Umbilical cord (tissue), 2 donors: ENCODE measurements around the gene VEZT. TPM values are rescaled to one million over a fixed set of nuclear protein-coding genes. Genes with fewer than 3 reads are reported as not detected.
"Not testable (repeated sequence)": the region's sequence is repeated elsewhere in the genome, so short reads cannot be mapped to it uniquely, and the experiment has no call there.

ENCODE experiments used
- DNase-seq: peaks from one replicate; pipeline ENCODE4 v3.0.0-alpha.2; 2015; ENCODE audit warnings: low spot score
- total RNA-seq: library from RNA; depleted of rRNA; stranded (reverse); fragments of >200 nt; gene quantifications from one replicate; pipeline ENCODE4 v1.2.3, GENCODE V29; 2014; ENCODE audit warnings: low replicate concordance; ENCODE audit not compliant: insufficient read depth

The VEZT gene
- total RNA-seq, 1 donor from 2014 or later: 94.4 TPM

DNA sequence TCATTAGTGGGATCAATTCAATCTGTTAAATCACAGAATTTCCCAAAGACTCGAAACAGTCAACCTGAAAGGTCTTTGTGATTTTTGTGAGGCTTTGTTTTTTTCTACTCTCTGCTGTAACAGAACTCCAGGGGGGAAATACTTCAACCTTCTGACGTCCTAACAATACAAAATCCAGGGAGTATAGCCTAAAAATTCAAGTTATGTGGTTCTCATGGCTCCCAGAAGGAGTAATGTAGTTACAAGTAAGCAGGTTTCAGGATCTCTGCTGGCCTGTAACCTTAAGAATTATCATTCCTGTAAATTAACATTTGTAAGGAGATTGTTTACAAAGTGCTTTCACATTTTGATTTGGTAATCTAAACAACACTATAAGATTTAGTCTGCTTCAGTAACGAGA is 39.9 kb downstream of the VEZT start:
- no peak for DNase-seq

DNA sequence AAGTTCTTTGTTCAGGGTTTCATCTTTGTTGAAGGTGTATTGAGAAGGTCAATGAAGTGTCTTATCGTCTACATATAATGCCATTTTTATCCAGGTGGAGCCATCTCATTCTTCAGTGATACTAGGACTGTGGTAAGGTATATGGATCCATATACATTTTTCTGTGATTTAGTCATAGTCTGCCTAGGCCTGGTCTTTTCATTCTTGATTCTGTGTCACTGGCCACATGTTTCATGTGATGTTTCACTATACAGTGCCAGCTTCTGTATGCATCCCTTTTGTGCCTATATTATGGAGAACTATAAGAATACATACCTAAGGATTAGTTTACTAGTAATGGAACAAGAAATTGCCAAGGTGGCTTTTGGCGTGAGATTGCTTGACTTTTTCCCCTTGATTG is 40.5 kb downstream of the VEZT start:
- DNase-seq: no peak

DNA sequence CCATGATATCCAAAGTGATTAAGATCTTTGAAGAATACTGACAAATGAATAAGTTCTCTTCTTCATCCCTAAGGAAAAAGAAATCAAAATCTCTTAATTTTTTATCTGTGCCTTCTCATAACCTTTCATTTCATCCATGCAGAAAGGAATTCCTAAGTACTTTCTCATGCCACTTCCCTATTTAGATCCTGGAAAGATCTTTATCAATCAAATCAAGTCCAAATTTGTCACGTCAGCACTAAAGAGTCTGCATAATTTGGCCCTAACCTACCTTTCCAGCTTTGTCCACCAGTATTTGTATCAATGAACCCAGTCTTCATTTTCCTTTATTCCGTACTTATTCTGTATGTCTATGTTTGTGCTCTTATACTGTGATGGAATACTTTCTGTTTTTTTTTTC is 41.2 kb downstream of the VEZT start:
- DNase-seq: no peak

DNA sequence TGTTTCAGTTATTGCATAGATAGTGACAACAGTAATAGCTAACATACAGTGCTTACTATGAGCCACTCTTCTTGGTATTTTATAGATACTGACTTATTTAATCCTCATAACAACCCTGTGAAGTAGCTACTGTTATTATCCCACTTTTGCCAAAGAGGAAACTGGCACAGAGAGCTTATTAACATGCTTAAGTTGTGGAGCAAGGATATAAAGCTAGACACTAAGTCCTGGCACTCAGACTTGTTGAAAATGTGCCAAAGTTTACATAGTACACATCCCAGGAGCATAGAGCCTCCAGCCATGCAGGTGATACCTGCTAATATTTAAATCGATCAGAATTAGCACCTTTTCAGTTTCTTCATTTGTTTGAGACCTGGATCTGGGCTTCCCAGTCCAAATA is 41.8 kb downstream of the VEZT start:
- DNase-seq: no peak

DNA sequence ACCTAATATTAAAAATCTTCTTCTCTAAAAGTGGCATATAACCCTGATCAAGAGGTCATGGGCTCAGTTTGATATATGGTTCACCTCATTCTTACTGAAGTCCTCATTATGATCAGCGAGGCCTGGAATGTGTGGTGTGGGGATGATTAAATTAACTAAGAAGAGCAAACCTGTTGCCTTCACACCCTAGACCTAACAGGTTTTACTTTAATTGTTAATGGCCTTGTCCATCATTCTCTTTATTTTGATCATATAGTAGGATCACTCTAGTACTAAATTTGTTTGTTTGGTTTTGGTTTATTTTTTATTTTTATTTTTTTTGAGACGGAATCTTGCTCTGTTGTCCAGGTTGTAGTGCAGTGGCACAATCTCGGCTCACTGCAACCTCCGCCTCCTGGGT is 43.5 kb downstream of the VEZT start:
- no peak for DNase-seq

DNA sequence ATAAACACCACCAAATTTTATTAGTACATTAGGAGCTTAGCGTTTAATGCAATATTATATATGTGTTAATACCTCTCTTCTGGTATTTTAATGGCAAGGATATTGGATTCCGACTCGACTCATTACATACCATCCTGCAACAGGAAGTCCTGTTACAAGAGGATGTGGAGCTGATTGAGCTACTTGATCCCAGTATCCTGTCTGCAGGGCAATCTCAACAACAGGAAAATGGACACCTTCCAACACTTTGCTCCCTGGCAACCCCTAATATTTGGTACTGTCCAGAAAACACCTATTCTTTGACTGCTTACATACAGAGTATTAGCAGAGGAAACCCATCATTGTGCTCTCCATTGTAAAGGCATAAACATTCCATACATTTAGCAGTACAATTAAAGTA is 45.2 kb downstream of the VEZT start:
- DNase-seq: no peak

DNA sequence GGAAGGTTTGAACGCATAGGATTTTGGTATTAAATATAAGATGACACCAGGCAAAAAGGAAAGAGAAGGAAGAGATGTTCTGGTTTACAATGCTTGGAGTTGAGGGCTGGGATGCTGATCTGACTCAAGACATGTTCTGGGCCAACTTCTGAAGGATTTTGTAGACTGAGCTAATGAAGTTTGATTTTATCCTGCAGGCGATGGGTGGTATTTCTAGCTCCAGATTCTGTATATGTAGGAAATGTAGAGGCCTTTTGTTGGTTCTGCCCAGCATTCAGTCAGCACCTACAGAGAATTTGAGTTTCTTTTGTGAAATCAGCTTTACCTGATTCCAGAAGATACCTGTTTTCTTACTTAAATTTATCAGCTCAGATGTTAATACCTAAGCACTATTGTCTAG is 48.2 kb downstream of the VEZT start:
- no peak for DNase-seq

DNA sequence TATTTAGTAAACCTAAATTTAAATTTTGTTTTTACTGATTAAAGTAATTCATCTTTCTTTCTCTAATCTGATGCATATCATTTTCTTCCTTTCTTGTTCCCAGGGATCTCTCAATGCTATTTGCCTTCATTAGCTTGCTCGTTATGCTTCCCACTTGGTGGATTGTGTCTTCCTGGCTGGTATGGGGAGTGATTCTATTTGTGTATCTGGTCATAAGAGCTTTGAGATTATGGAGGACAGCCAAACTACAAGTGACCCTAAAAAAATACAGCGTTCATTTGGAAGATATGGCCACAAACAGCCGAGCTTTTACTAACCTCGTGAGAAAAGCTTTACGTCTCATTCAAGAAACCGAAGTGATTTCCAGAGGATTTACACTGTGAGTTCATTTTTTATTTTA is 48.6 kb downstream of the VEZT start:
- DNase-seq: no peak

DNA sequence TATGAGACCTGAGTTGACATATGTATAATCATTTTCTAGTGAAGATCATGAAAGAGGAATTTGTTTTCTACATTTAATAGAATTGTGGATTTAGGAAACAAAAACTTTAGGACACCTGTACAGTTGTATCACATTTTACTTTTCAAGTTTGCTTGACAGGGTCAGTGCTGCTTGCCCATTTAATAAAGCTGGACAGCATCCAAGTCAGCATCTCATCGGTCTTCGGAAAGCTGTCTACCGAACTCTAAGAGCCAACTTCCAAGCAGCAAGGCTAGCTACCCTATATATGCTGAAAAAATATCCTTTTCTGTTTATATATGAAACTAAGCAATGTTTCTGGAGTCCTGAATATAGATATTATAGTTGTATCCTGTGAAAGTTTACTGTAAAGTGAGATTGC is 52.3 kb downstream of the VEZT start:
- no peak for DNase-seq

DNA sequence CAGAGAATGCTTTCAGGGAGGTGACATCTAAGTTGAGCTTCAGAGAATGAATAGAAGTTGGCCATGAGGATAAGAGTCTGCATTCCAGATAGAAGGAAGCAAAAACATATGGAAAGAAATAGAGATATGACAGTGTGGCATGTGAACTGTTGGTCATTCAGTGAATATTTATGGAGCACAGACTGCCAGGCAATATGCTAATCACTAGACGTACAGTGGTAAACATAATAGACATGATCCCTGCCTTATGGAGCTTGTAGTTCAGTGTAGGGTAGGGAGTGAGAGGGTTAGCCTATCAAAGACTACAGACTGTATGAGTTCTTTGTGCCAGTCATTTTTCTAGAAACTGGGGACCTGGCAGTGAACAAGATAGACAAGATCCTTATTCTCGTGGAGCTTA is 53.9 kb downstream of the VEZT start:
- no peak for DNase-seq

DNA sequence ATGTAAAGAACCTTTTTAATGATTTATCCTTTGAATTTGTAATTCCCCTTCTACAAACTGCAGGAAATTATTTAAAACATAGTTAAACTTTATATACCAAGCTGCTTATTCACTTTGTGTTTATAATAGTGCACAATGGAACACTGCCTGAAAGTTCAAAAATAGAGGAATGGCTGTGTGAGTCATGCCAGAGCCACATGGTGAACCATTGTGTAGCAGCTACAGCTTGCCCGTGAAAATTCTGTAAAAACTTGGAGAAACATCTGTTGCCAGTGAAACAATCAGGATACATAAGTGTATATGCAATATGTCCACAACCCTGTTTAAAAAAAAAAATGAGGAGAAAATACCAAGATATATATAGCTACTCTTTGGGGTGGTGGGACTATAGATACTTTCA is 59.5 kb downstream of the VEZT start:
- DNase-seq: peak; percentile 40

DNA sequence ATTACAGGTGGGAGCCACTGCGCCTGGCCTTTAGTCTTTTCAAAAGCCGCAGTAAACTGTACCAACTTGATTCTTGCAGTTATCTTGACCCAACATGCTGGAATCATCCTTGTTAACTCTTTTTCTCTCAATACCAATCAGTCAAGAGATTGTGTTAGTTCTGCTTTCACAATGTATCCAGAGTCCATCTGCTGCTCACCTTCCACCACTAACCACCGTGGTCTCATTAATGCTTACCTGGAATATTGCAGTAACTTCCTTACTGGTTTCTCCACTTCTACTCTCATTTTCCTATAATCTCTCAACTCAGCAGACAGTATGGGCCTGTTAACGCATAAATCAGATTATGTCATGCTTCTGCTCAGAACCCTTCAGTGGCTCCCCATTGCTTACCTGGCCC is 62.2 kb downstream of the VEZT start:
- DNase-seq: no peak

DNA sequence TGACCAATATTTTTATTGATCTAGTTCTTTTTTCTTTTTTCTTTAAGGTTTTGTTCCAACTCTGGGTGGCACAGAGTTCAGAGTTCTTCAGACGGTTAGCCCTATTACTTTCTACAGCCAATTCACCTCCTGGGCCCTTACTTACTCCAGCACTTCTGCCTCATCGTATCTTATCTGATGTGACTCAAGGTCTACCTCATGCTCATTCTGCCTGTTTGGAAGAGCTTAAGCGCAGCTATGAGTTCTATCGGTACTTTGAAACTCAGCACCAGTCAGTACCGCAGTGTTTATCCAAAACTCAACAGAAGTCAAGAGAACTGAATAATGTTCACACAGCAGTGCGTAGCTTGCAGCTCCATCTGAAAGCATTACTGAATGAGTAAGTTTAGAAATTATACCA is 64.7 kb downstream of the VEZT start:
- no peak for DNase-seq

DNA sequence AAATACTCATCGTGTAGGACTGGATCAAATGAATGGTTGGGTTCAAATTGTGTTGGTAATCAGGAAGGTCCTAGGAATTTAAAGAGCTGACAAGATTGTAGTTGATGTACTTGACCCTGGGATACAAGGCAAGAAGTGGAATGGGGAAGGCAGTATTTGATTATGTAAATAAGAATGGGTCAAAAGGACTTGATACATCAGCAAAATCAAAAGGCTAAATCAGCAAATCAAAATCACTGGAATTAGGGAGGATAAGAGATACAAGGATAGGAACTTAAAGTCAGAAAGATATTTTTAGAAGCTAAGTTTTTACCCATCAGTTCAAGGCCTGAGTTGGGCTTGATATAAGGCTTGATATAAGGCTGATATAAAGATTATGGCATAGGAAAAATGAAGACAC is 65.8 kb downstream of the VEZT start:
- DNase-seq: no peak

DNA sequence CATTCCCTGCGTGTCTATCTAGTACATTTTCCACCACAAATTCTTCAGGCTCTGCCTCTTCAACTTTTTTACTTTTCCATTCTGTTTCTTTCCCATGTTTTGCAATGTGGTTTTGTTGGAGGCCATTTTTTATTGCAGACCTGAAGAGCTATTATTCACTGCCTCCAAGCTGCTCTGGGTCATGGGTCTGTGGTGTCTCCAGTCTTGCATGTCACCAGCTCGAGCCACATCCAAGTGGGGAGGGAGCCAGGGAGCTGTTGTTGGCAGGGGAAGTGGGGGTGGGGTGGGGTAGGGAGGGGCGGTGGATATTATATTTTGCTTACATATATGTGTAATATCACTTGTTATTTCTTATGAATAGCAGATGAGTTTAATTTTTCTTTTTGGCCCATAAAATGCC is 69.1 kb downstream of the VEZT start:
- no peak for DNase-seq

DNA sequence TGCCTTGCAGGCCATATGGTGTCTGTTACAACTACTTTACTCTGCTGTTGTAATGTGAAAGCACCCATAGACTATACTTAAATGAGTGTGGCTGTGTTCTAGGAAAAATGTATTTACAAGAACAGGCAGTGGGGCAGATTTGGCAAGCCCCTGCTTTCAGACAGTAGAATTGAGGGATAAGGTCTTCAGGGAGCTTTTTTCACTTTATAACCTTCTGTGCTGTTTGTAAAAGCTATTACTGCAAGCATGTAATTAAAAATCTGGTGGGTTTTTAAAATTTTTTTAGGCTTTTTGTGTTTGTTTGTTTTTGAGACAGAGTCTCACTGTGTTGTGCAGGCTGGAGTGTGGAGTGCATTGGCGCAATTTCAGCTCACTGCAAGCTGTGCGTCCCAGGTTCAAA is 73.9 kb downstream of the VEZT start:
- no peak for DNase-seq

DNA sequence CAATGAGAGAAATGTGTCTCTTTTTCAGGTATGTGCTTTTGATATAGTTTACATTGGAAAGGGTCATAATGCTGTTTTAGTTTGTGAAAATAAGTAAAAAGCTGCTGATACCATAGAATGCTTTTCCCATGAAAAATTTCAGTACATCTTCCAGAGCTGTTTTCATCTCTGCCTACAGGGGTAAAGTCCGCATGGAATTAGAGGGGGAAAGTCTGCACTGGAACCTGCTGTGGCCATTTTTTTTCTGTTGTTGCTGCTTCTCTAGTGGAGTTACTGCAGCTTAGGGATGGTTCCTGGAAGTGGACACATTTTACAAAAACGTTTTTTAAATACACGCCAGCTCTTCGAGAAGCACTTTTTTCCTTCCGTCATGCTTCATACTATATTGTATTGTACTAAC is 81.3 kb downstream of the VEZT start:
- DNase-seq: no peak

DNA sequence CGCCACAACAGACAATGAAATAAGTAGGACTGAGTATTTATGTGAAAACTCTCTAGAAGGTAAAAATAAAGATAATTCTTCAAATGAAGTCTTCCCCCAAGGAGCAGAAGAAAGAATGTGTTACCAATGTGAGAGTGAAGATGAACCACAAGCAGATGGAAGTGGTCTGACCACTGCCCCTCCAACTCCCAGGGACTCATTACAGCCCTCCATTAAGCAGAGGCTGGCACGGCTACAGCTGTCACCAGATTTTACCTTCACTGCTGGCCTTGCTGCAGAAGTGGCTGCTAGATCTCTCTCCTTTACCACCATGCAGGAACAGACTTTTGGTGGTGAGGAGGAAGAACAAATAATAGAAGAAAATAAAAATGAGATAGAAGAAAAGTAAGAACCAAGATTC is 82.7 kb downstream of the VEZT start:
- DNase-seq: no peak

DNA sequence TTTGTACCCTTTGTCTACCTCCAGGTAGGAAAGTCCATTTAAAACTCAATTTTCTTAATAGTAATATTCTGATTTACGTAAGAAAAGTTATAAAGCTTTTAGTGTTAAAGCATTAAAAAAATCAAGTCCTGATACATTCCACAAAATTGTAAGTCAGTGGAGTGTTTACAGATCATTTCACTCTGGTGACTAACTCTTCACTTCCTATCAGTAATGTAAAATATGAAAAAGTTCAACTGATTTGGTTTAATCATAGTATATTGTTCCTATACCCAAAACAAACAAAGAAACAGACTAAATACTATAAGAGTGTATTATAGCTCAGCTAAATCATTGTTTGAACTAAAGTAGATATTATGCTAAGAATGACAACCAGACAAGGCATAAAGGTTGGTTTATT is 85.9 kb downstream of the VEZT start:
- no peak for DNase-seq

DNA sequence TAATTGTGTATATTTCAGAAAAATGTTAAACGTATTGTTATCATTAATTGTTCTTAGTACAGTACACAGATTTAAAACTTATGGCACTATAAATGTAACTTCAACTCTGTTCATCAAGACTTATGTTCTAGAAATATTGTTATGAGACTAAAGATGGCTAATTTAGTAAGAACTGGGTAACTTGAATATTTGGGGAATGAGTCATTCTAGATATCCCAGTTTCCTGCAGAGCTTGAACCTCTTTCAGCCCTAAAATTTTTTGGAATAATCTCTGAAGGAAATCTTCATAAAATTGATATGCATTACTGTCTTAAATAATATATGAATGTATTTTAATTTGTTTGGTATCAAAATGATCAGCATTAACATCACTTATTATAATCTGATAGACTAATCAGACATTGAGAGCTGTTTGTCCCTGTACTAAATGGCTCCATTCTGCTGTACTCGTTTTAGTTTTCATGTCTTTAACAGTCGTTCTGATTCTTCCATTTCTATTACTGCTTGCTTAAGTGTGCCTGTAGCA is 87.1 kb downstream of the VEZT start:
- peak; percentile 19 for DNase-seq

DNA sequence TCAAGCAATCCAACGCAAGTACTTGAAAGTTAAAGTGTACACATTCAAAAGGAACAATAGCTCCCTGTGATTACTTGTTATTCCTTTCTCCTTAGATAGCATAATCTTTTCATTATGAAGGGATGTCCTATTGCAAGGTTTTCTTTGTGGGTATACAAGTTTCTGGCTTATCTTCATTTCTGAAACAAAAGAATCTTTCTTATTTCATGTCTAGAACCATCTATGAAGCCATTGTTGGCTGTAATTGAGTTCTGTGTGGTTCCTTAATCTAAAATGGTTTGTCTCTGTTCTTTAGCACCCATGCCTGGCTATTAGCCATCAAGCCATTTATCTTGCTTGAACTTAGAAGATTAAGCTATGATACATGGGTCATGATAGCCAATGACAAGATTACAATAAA is 95.0 kb downstream of the VEZT start:
- no peak for DNase-seq

DNA sequence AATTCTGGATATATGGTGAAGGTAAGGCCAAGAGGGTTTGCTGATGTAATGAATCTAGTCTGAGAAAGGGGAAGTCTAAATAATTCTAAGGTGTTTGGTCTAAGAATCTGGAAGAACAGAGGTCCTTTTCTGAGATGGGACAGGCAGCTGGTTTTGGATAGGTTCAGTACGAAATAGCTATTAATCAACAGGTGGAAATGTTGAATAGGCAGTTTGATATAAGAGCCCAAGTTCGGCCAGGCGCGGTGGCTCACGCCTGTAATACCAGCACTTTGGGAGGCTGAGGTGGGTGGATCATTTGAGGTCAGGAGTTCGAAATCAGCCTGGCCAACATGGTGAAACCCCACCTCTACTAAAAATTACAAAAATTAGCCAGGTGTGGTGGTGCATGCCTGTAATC is 97.1 kb downstream of the VEZT start:
- DNase-seq: not testable (repeated sequence)

DNA sequence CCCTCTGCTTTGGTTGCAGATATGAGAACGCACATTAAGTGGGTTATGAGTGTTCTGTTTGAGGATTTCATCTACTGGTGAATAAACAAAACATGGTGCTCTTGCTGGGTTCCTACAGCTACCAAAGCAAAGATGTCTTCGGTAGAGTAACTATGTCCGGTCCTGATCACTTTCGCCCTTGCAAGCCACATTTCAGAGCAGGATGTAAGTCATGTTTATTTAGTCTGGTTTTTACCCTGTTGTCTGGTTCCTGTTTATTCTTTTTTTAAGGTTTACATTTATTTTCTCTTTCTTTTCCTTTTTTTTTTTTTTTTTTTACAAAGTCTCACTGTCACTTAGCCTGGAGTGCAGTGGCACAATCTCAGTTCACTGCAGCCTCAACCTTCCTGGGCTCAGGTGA is 99.2 kb downstream of the VEZT start:
- DNase-seq: no peak

DNA sequence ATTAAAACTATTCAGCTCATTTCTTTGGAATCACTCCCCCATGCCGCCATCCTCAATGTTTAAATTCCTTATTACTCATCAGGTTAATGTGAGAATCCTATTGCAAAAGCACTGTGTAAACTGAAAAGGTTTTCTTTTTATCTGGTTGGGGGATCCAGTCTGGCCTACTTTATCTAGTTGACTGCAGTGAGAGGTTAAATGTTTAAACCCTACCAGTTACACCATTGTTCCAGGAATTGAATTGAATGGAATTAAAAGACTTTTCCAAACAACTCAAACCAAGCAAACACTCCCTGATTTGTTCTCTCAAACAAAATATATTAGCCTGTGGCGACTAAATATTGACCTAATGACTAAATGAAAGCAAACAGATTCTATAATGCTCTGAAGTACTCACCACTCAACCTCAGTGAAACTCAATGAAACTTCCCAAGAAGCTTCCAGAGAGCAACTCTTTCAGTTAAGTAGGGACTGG is 100.5 kb downstream of the VEZT start:
- DNase-seq: no peak
